GM18858 (cell line): Measurements from ENCODE around the gene PAFAH1B1.
"Not testable (repeated sequence)": the region's sequence is repeated elsewhere in the genome, so short reads cannot be mapped to it uniquely, and the experiment has no call there.

Experiments used
- ATAC-seq: cut with Tn5 transposase; IDR thresholded peaks from one replicate; pipeline ENCODE4 v1.9.1; 2021; ENCODE audit not compliant: unreplicated experiment

PAFAH1B1 gene

DNA sequence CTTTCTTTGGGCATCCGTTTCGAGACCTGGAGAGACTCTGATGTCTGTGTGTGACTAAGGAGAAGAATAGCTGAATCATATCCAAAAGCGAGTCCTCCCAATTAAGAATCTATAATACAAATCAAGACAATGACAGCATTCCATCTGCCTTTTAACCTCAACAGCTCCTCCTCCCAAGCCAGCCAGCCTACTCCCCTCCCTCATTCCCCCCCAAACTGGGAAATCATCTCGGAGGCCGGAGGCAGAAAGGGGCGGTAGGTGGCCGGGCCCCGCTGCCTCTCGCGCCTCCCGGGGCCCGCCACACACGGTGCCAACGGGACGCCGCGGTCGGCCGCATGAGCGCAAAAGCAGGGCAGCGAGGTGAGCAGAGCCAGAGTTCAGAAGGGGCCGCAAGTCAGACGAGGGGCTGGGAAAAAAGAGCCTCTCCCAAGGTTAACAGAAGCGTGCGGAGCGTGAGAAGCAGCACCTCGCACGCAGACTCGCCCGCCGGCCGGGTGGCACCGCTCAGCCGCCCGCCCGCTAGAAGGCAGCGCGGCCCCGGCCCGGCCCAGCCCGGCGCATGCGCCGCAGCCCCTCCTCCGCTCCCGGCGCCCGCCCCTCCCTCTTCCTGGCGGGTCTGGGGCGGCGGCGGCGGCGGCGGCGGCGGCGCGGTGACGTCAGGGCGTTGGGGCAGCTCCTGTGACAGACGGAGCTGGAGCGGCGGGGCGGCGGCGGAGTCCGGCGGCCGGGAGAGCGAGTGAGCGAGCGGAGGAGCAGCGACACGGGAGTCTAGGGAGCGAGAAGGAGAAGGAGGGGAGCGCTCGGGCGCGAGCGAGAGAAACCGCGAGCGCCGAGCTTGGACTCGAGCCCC is at the start of gene PAFAH1B1:
Gene PAFAH1B1 (plus strand): TSS at position 684 of the 850 bp plus-strand sequence. CDS start 44,635 bp downstream, outside the sequence.
- peak; percentile 57 for ATAC-seq

DNA sequence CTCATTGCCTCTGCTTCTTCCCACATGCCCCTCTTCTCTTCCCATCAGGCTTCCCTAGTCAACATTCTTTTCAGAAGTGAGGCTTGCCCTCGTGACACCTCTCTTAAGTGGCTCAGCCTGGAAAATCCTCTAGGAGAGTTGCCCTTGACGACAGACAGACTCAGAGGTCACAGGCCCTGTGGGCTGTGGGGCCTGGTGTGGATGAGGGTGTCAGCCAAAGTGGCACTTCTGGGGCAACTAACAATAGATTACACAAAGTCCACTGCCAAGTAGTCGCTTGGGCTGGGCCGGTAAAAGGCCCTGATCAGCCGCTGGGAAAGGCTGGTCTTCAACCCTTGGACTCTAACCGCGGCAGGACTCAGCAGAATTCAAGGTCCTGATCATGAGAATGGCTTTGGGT is 48.1 kb upstream of the PAFAH1B1 start:
- no peak for ATAC-seq

DNA sequence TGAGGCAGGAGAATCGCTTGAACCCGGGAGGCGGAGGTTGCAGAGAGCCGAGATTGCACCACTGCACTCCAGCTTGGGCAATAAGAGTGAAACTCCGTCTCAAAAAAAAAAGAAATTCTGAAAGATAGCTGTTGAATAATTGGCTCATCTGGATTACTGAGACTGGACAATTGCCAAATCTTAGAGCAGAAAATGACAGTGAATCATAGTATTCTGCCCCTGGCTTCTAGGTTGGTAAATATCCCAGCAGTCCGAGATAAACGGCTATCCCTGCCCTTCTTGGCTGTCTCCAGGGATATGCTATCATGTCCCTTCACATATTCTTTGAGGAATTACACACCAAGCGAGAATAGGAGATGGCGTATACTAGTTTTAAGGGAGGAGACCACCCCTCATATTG is 46.3 kb upstream of the PAFAH1B1 start:
- ATAC-seq, result no peak

DNA sequence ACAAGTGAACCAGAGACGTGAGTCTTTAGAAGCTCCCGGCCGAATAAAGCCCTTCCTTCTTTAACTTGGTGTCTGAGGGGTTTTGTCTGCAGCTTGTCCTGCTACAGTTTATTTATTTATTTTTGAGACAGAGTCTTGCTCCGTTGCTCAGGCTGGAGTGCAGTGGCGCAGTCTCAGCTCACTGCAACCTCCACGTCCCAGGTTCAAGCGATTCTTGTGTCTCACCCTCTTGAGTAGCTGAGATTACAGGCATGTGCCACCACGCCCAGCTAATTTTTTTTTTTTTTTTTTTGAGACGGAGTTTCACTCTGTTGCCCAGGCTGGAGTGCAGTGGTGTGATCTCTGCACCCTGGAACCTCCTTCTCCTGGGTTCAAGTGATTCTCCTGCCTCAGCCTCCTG is 45.4 kb upstream of the PAFAH1B1 start:
- ATAC-seq, result not testable (repeated sequence)

DNA sequence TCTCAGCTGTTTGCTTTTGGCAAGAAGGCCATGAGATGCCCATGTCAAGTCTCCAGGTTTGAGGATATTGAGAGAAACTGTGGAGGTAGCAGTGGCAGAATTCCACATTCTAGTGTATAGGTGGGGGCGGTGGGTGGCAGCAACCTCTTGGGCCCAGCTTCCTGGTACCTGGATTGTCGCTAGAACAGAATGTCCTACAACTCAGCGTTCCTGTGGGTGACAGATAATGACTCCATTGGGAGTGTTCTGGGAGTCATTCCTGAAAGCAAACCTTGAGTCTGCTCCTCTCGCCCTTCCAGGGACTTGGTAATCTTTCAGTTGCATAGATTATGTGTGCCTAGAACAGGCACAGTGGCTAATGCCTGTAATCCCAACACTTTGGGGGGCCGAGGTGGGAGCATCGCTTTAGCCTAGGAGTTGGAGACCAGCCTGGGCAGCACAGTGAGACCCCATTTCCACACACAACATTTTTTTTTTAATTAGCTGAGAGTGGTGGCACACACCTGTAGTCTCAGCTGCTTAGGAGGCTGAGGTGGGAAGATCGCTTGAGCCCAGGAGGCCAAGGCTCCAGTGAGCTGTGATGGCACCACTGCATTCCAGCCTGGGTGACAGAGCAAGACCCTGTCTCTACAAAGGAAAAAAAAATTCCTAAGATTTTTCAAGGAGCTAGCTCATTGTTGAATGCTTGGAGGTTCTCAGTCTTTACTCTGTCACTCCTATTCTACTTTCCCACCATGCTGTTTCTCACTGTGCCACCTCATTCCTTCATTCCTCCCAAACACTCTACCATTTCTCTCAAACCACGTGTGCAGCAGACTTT is 43.9 kb upstream of the PAFAH1B1 start:
- no peak for ATAC-seq

DNA sequence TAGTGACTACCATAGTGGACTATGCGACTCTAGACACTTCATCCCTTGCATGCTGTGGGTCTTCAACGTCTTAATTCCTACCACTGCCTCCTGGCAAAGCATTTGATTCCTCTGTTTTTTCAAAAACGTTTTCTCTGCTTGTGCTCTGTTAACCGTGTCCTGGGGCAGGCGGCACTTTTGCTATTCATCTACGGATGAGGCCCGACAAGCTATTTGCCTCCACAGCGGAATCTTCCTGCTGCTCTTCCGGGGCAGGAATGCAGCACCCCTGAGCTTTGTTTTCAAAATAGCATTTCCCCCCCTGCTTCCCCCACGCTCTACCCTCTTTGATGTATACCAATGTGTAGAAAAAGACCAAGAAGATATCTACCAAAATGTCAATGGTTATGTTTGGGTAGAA is 42.0 kb upstream of the PAFAH1B1 start:
- no peak for ATAC-seq

DNA sequence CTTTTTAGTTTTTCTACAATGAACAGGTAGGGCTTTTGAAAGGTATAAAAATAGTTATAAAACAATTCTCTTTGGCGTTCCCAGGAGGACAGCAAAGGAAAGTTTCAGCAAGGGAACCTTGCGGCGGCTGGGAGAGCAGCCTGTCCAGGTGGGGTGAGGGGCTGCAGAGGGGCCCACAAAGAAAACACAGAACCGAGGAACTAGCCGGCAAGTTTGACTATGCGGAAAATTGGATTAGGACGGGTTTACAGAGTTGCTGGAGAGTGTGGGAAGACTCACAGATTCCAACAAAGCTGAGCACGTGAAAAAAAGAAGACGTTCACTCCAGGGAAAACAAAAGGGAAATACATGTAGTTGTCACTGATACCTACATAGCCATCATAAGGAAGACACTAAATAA is 41.5 kb upstream of the PAFAH1B1 start:
- no peak for ATAC-seq

DNA sequence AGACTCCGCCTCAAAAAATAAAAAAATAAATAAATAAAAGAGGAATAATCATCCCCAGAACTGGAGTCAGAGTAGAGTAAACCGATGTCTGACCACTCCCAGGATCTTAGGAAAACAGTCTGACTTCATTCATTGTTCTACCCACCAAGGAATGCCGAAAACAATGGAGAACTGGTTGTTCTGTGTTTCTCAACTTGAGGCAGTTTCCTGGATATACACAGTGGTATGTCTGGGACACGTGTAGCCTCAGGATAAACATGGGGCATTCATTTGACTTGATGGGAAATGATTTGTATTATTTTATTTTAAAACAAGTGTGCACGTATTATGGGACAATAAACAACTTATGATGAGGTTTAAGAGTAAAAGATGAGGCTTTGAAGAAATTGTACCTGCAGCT is 32.8 kb upstream of the PAFAH1B1 start:
- no peak for ATAC-seq

DNA sequence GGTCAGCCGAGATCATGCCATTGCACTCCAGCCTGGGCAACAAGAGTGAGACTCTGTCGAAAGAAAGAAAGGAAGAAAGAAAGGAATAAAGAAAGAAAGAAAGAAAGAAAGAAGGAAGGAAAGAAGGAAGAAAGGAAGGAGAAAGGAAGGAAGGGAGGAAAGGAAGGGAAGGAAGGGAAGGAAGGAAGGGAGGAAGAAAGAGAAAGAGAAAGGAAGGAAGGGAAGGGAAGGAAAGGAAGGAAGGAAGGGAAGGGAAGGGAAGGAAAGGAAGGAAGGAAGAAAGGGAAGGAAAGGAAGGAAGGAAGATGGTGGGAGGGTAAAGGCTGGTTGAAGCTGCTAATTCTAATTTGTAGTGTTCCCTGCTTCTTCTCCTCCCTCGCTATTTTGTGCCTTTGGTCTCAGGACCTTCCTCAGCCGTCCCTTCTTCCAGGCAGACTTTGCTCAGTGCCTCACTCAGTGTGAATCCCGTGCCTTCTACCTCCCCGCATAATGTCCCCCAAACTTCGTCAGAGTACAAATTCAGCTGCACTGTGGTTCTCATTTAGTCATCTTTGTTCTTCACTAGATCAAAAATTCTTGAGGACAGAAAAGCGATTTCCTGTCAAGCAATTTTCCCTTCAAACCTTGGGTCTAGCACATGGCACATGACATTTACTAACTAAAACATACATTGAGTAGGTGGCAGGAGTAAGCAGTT is 31.1 kb upstream of the PAFAH1B1 start:
- no peak for ATAC-seq

DNA sequence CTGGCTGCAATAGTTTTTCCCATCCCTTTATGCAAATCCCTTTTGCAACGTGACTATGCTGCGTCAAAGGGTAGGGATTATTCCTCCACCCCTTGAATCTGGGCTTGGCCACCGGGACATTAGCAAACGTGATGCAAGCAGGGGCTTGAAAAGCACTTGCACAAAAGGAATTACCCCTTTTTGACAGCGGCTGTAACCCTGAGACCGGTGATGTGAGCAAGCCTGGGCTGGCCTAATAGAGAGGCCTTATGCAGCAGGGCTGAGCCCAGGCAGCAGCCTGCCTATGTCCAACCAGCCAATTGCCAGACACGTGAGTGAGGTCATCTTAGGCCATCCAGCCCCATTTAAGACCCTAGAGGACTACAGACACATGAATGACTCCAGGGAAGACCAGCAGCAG is 30.4 kb upstream of the PAFAH1B1 start:
- no peak for ATAC-seq

DNA sequence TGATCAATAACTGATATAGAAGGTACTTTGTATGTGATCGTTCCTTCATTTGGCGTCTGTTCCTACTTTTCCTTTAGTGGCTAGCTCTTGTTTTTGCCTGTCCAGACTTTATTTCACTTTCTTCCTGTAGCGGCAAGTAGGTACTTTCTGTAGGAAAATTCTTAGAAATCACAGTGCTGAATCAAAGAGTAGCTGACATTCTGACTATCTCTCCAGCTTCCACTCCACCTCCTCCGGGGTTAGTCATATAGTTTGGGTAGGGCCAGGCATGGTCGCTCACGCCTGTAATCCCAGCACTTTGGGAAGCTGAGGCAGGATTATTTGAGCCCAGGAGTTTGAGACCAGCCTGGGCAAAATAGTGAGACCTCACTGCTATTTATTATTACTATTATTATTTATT is 29.9 kb upstream of the PAFAH1B1 start:
- ATAC-seq, result no peak

DNA sequence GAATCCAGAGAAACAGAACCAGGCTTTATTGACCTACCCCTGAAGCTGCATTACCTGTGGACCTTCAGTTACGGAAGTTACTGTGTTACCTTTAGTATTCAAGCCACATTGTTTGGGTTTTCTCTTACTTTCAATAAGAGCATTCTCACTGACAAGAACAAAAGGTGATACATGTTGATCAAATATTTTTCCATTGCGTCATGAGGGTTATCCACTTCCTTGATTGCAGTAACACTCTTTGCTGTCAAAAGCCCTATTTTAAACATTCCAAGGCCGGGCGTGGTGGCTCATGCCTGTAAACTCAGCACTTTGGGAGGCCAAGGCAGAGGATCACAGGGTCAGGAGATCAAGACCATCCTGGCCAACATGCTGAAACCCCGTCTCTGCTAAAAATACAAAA is 28.6 kb upstream of the PAFAH1B1 start:
- ATAC-seq, result no peak

DNA sequence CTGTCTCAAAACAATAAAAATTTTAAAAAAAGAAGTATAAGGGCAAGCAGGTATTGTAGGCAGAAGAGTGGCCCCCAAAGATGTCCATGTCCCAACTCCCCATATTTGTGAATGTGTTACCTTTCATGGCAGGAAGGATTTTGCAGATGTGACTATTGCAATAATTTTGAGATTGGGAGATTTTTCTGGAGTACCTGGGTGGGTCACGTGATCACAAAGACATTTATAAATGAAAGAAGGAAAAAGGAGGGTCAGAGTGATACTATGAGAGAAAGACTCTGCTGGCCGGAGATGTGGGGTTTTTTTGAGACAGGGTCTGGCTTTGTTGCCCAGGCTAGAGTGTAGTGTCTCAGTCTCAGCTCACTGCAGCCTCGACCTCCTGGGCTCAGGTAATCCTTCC is 27.4 kb upstream of the PAFAH1B1 start:
- no peak for ATAC-seq

DNA sequence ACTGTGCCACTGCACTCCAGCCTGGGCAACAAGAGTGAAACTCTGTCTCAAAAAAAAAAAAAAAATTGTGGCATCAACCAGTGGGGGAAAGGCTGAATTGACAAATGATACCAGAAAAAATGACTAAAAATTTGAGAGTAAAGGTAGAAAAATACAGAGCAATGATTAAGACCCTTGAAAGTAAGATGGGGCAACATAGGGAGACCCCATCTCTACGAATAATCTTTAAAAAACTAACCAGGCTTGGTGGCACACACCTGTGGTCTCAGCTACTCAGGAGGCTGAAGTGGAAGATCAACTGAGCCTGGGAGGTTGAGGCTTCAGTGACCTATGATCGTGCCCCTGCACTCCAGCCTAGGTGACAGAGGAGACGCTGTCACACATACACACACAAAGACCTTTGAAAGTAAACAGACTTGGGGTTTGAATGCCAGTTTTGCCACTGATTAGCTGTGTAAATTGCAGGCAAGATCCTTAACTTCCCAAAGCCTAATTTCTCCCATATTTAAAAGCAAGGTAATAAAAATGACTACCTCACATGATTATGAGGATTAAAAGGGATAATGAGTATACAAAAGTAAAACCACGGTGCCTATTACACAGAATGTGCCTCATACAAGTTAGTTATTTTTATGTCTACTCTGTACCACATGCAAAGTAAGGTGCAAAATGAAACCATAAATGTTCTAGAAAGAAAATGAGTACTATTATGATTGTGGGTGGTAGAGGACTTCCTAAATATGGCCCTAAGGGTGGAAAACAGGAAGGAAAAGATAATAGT is 21.7 kb upstream of the PAFAH1B1 start:
- peak; percentile 60 for ATAC-seq

DNA sequence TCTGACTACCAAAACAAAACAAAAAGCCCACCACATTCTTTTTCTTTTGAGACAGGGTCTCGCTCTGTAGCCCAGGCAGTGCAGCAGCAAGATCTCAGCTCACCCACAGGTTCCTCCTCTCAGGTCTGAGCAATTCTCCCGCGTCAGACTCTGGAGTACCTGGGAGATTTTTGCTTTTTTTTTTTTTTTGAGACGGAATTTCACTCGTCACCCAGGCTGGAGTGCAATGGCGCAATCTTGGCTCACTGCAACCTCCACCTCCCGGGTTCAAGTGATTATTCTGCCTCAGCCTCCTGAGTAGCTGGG is 21.2 kb upstream of the PAFAH1B1 start:
- not testable (repeated sequence) for ATAC-seq

DNA sequence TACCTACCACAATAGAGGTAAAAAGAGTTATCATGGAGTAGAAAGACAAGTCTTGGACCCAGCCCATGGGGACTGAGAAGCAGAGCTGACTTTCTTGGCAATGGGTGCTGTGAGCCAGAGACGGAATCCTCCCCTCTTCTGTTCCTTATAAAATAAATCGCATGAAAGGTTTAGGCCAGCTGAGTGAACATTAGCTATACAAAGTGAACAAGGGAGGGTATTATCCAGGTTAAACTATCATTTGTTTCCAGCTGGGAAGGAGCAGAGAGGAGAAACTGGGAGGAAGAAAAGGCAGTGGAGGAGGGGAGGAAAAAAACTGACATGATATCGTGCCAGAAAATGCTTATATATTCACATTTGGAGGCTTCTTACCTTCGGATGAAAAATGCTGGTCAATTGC is 13.3 kb upstream of the PAFAH1B1 start:
- no peak for ATAC-seq

DNA sequence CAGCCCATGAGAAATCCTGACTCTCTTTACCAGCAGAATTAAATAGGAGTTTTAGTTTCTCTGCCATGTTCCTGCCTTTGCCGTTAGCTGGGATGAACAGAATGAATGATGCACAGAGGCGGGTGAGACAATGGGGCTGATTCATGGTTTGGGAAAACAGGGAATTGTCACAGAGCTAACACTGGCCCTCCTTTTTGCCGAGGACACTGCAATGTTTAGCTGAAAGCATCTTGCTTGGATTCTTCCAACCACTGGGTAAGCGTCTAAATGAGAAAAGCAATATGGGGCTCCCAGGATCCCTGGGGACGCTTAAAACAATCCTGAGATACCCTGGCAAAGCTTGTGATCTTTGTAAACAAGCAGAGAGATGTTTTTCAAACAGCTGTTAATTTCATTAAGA is 12.8 kb upstream of the PAFAH1B1 start:
- no peak for ATAC-seq

DNA sequence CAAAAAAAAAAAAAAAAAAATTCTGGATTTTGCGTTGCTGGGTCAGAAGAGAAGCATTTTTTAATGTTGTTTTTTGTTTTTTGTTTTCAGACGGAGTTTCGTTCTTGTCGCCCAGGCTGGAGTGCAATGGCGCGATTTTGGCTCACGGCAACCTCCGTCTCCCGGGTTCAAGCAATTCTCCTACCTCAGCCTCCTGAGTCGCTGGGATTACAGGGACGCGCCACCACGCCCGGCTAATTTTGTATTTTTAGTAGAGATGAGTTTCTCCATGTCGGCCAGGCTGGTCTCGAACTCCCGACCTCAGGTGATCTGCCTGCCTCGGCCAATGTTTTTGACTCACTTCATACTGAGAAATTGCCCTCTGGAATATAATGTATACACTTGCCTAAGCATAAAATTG is 11.0 kb upstream of the PAFAH1B1 start:
- ATAC-seq, result no peak

DNA sequence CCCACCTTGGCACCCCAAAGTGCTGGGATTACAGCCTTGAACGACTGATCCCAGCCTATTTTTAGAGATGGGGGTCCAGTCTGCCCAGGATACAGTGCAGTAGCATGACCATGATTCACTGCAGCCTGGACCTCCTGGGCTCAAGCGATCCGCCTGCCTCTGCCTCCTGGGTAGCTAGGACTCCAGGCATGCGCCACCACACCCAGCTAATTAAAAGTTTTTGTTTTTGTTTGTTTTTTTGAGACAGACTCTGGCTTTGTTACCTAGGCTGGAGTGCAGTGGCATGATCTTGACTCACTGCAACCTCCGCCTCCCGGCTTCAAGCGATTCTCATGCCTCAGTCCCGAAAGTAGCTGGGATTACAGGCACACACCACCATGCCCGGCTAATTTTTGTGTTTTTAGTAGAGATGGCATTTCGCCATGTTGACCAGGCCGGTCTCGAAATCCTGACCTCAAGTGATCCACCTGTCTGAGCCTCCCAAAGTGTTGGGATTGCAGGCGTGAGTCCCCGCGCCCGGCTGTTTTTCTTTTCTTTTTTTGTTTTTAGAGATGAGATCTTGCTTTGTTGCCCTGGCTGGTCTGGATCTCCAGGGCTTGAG is 2.3 kb upstream of the PAFAH1B1 start:
- ATAC-seq, result no peak
